ENCODE measurements around the gene USP31. TPM values are rescaled to one million over a fixed set of nuclear protein-coding genes. Genes with fewer than 3 reads are reported as not detected.

Gene USP31
- total RNA-seq, 1 experiment from 2014 or later = 3.5 TPM

DNA sequence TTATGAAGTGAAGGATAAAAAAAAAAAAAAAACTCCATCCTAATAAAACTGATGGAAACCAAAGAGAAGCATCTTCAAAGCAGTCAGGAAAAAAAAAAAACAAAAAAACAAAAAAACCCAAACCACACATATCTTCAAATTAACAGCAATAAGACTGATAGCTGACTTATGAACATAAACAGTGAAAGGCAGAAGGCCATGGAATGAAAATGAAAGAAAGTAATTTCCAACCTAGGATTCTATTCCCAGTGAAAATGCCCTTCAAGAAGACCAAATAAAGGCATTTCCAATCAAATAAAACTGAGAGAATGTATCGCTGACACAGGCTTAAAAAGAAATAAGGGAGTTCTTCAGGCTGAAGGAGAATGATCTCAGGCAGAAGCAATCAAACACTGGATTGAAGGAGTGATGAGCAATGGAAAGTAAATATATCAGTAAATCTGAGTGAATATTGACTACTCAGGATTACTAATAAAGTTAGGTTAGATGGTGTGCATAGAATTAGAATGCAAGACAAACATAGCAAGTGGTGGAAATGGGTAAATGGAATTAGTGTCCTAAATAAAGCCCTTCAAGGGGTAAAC, 92.1 kb downstream of the USP31 start:
- no peaks in the 10 kb centered on the region for H3K9me2 ChIP-seq (replicated peaks; ENCODE audit: insufficient read depth, low read length)
- H3K9me3 ChIP-seq (ENCODE audit: low read length) = no peaks in the 10 kb centered on the region
- H2AFZ ChIP-seq (ENCODE audit: low read length) = no peak overlapping the region
- H3K27me3 ChIP-seq (ENCODE audit: low read length) = no peaks in the 10 kb centered on the region
- no peak overlapping the region for H3K27ac ChIP-seq (ENCODE audit: low read length)
- DNase-seq = no peak
- H4K20me1 ChIP-seq (ENCODE audit: insufficient read depth, low read depth, low read length) = no peaks in the 10 kb centered on the region
- no peak overlapping the region for H3K9ac ChIP-seq (ENCODE audit: low read length)
- no peaks in the 10 kb centered on the region for H3K36me3 ChIP-seq (ENCODE audit: insufficient read depth, low read length)
- no peaks in the 10 kb centered on the region for H3K79me2 ChIP-seq (ENCODE audit: low read length)
- no peak overlapping the region for H3K4me3 ChIP-seq (ENCODE audit: low read length)
- H3K4me2 ChIP-seq (ENCODE audit: low read depth, low read length, poor library complexity, severe bottlenecking) = no peak overlapping the region
- H3K4me1 ChIP-seq (ENCODE audit: low read length) = no peaks in the 10 kb centered on the region

DNA sequence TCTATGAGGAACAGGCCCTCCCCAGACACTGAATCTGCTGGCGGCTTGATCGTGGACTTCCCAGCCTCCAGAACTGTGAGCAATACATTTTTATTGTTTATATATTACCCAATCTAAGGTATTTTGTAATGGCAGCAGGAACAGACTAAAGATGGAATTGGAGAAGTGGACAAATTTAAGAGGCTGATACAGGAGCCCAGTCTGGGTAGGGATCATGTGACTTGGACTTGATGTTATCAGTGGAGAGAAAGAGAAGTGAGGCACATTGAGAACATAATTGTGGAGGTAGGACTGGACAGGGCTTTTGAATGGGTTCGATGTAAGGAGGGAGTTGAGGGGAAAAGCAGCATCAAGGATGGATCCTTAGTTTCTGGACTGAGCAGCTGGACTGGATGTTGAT, 93.8 kb downstream of the USP31 start:
- DNase-seq = no peak
- H3K4me3 ChIP-seq (ENCODE audit: low read length) = no peak overlapping the region
- H3K9me2 ChIP-seq (replicated peaks; ENCODE audit: insufficient read depth, low read length) = no peaks in the 10 kb centered on the region
- no peaks in the 10 kb centered on the region for H4K20me1 ChIP-seq (ENCODE audit: insufficient read depth, low read depth, low read length)
- H3K4me2 ChIP-seq (ENCODE audit: low read depth, low read length, poor library complexity, severe bottlenecking) = no peak overlapping the region
- no peaks in the 10 kb centered on the region for H3K27me3 ChIP-seq (ENCODE audit: low read length)
- no peak overlapping the region for H2AFZ ChIP-seq (ENCODE audit: low read length)
- H3K36me3 ChIP-seq (ENCODE audit: insufficient read depth, low read length) = no peaks in the 10 kb centered on the region
- no peaks in the 10 kb centered on the region for H3K9me3 ChIP-seq (ENCODE audit: low read length)
- no peak overlapping the region for H3K27ac ChIP-seq (ENCODE audit: low read length)
- no peaks in the 10 kb centered on the region for H3K4me1 ChIP-seq (ENCODE audit: low read length)
- no peaks in the 10 kb centered on the region for H3K79me2 ChIP-seq (ENCODE audit: low read length)
- H3K9ac ChIP-seq (ENCODE audit: low read length) = no peak overlapping the region

DNA sequence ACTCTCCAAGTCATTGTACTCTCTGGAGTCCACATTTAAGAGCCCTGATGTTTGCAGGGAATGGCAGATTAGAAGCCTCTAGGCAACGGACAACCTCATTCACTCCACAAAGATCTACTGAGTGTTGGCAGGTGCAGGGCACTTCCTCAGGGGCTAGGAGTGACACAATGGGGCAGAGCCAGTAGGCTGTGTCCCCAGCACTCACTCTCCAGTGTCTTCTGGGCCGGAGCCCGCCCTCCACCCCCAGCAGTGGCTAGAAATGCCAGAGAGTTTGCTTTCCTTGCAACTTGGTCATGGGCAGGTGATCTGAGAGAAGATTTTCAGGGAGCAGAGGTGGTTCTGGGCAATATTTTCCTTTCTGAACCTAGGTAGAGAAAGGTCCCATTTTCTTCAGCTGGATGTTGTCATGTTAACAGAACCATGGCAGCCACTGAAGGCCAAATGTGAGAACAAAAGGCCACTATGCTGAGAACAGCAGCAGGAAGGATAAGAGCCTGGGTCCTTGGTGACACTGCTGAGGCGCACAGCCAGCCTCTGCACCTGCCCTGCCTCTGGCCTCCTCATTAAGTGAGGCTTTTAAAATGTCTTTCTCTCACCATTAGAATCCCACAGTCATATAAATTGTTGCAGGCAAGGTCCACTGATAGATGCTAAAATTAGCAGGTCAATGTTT, 96.2 kb downstream of the USP31 start:
- Histone ChIP-seq H3K36me3 (ENCODE audit: insufficient read depth, low read length) (no peaks in the 10 kb centered on the region), H3K9me2 (replicated peaks; ENCODE audit: insufficient read depth, low read length) (no peaks in the 10 kb centered on the region), H3K4me1 (ENCODE audit: low read length) (no peaks in the 10 kb centered on the region), H3K79me2 (ENCODE audit: low read length) (no peaks in the 10 kb centered on the region), H3K4me2 (ENCODE audit: low read depth, low read length, poor library complexity, severe bottlenecking) (no peak overlapping the region), H2AFZ (ENCODE audit: low read length) (no peak overlapping the region), H4K20me1 (ENCODE audit: insufficient read depth, low read depth, low read length) (no peaks in the 10 kb centered on the region), H3K27me3 (ENCODE audit: low read length) (no peaks in the 10 kb centered on the region), H3K27ac (ENCODE audit: low read length) (no peak overlapping the region), H3K9me3 (ENCODE audit: low read length) (no peaks in the 10 kb centered on the region), H3K9ac (ENCODE audit: low read length) (no peak overlapping the region), H3K4me3 (ENCODE audit: low read length) (no peak overlapping the region)
- DNase-seq = no peak

DNA sequence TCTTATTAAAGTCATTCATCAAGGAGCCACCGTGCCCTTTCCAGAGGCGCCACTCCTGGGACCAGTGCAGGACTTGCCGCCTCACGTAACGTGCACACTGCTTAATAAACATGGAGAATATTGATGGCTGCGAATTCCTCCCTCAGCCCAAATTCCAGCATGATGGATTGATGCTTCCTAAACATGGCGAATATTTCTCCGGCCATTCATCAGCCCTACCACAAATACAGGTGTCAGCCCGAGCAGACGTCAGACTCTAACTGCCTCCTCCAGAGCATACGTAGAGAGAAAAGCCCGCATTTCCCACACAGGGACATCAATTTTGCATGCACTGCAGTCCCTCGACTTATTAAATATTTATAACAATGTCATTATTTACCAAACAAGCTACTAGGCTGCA, 97.0 kb downstream of the USP31 start:
- no peak for DNase-seq
- Histone ChIP-seq H3K4me2 (ENCODE audit: low read depth, low read length, poor library complexity, severe bottlenecking) (no peak overlapping the region), H3K9me3 (ENCODE audit: low read length) (no peaks in the 10 kb centered on the region), H2AFZ (ENCODE audit: low read length) (no peak overlapping the region), H3K36me3 (ENCODE audit: insufficient read depth, low read length) (no peaks in the 10 kb centered on the region), H4K20me1 (ENCODE audit: insufficient read depth, low read depth, low read length) (no peaks in the 10 kb centered on the region), H3K27ac (ENCODE audit: low read length) (no peak overlapping the region), H3K79me2 (ENCODE audit: low read length) (no peaks in the 10 kb centered on the region), H3K9ac (ENCODE audit: low read length) (no peak overlapping the region), H3K9me2 (replicated peaks; ENCODE audit: insufficient read depth, low read length) (no peaks in the 10 kb centered on the region), H3K4me3 (ENCODE audit: low read length) (no peak overlapping the region), H3K27me3 (ENCODE audit: low read length) (no peaks in the 10 kb centered on the region), H3K4me1 (ENCODE audit: low read length) (no peaks in the 10 kb centered on the region)

DNA sequence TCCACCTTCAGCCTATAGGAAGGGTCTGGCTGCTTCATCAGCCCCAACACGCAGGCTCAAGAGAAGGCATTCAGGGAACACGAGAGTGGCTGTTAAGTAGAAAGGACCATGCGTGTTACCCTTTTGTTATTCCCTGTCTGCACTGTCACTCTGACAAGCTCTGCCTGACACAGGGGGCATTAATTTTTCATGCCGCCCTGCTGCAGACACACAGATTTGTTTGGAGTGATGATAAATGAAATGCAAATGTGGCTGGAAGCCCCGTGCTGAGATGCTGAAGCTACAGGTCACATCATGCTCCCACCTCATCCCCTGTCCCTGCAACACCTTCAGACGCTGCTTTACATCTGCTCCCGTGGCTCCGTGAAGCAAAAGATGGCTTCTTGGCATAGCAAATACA, 97.7 kb downstream of the USP31 start:
- no peak overlapping the region for H3K4me3 ChIP-seq (ENCODE audit: low read length)
- H3K9ac ChIP-seq (ENCODE audit: low read length) = no peak overlapping the region
- no peaks in the 10 kb centered on the region for H3K9me3 ChIP-seq (ENCODE audit: low read length)
- no peak overlapping the region for H3K4me2 ChIP-seq (ENCODE audit: low read depth, low read length, poor library complexity, severe bottlenecking)
- H3K36me3 ChIP-seq (ENCODE audit: insufficient read depth, low read length) = no peaks in the 10 kb centered on the region
- no peak overlapping the region for H2AFZ ChIP-seq (ENCODE audit: low read length)
- H3K27me3 ChIP-seq (ENCODE audit: low read length) = no peaks in the 10 kb centered on the region
- no peaks in the 10 kb centered on the region for H3K4me1 ChIP-seq (ENCODE audit: low read length)
- no peak overlapping the region for H3K27ac ChIP-seq (ENCODE audit: low read length)
- H3K79me2 ChIP-seq (ENCODE audit: low read length) = no peaks in the 10 kb centered on the region
- DNase-seq = no peak
- no peaks in the 10 kb centered on the region for H3K9me2 ChIP-seq (replicated peaks; ENCODE audit: insufficient read depth, low read length)
- H4K20me1 ChIP-seq (ENCODE audit: insufficient read depth, low read depth, low read length) = no peaks in the 10 kb centered on the region

DNA sequence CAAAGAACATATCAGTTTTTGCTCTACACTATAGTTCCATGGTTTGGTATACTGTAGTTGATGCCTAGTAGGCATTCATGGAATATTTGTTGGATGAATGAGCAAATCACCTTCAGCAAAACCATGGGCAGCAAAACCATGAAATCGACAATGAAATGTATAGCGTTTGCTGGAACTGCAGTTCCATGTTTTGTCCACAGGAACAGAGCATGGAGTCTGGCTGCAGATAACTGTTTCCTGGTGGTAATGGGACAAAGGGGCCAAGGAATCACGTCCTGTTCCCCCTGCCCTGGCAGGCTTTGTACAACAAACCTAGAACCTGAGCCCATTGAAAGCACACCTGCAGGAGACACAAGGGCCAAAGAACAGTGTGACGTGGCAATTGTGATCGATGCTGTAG, 101.1 kb downstream of the USP31 start:
- H3K9me3 ChIP-seq (ENCODE audit: low read length) = no peaks in the 10 kb centered on the region
- no peak overlapping the region for H2AFZ ChIP-seq (ENCODE audit: low read length)
- H3K9ac ChIP-seq (ENCODE audit: low read length) = no peak overlapping the region
- no peaks in the 10 kb centered on the region for H3K9me2 ChIP-seq (replicated peaks; ENCODE audit: insufficient read depth, low read length)
- no peaks in the 10 kb centered on the region for H3K79me2 ChIP-seq (ENCODE audit: low read length)
- no peak overlapping the region for H3K4me2 ChIP-seq (ENCODE audit: low read depth, low read length, poor library complexity, severe bottlenecking)
- no peak overlapping the region for H3K27ac ChIP-seq (ENCODE audit: low read length)
- H3K4me3 ChIP-seq (ENCODE audit: low read length) = no peak overlapping the region
- no peaks in the 10 kb centered on the region for H3K36me3 ChIP-seq (ENCODE audit: insufficient read depth, low read length)
- H3K4me1 ChIP-seq (ENCODE audit: low read length) = no peaks in the 10 kb centered on the region
- H4K20me1 ChIP-seq (ENCODE audit: insufficient read depth, low read depth, low read length) = no peaks in the 10 kb centered on the region
- DNase-seq = no peak
- H3K27me3 ChIP-seq (ENCODE audit: low read length) = no peaks in the 10 kb centered on the region

DNA sequence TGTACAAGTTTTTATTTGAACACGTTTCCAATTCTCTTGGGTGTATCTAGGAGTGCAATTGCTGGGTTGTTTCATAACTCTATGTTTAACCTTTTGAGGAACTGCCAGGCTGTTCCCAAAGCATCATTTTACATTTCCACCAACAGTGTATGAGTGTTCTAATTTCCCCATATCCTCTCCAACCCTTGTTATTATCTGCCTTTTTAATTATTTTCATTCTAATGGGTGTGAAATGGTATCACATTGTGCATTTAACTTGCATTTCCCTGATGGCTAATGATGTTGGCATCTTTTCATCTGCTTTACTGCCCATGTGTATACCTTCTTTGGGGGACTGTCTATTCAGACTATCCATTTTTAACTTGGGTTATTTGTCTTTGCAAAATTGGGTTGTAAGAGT, 104.2 kb downstream of the USP31 start:
- Histone ChIP-seq H3K4me3 (ENCODE audit: low read length) (no peak overlapping the region), H3K36me3 (ENCODE audit: insufficient read depth, low read length) (no peaks in the 10 kb centered on the region), H4K20me1 (ENCODE audit: insufficient read depth, low read depth, low read length) (no peaks in the 10 kb centered on the region), H3K27ac (ENCODE audit: low read length) (no peak overlapping the region), H3K4me1 (ENCODE audit: low read length) (no peaks in the 10 kb centered on the region), H3K27me3 (ENCODE audit: low read length) (no peaks in the 10 kb centered on the region), H3K9me3 (ENCODE audit: low read length) (no peaks in the 10 kb centered on the region), H2AFZ (ENCODE audit: low read length) (no peak overlapping the region), H3K79me2 (ENCODE audit: low read length) (no peaks in the 10 kb centered on the region), H3K4me2 (ENCODE audit: low read depth, low read length, poor library complexity, severe bottlenecking) (no peak overlapping the region), H3K9me2 (replicated peaks; ENCODE audit: insufficient read depth, low read length) (no peaks in the 10 kb centered on the region), H3K9ac (ENCODE audit: low read length) (no peak overlapping the region)
- no peak for DNase-seq

DNA sequence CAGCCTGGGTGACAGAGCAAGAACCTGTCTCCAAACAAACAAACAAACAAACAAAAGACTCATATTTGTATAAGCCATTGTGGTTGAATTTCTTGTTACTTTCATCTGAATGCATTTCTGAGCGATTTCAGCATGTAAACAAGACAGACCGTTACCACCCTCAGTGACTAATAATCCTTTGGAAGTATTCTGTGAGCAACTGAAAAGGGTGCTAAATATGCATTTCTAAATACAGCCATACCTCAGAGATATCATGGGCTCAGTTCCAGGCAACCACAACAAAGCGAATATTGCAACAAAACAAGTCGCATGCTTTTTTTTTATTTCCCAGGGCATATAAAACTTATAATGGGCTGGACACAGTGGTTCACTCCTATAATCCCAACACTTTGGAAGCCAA, 109.0 kb downstream of the USP31 start:
- Histone ChIP-seq H3K4me2 (ENCODE audit: low read depth, low read length, poor library complexity, severe bottlenecking) (no peak overlapping the region), H3K9me2 (replicated peaks; ENCODE audit: insufficient read depth, low read length) (no peaks in the 10 kb centered on the region), H3K79me2 (ENCODE audit: low read length) (no peaks in the 10 kb centered on the region), H3K9me3 (ENCODE audit: low read length) (no peaks in the 10 kb centered on the region), H3K9ac (ENCODE audit: low read length) (no peak overlapping the region), H3K4me3 (ENCODE audit: low read length) (no peak overlapping the region), H2AFZ (ENCODE audit: low read length) (no peak overlapping the region), H4K20me1 (ENCODE audit: insufficient read depth, low read depth, low read length) (no peaks in the 10 kb centered on the region), H3K36me3 (ENCODE audit: insufficient read depth, low read length) (no peaks in the 10 kb centered on the region), H3K27me3 (ENCODE audit: low read length) (no peaks in the 10 kb centered on the region), H3K4me1 (ENCODE audit: low read length) (no peaks in the 10 kb centered on the region), H3K27ac (ENCODE audit: low read length) (no peak overlapping the region)
- no peak for DNase-seq

Data from Karpas-422 (cell line).